HG03097 (cell line): Measurements from ENCODE around the gene HIGD1A.

Experiments used
- ATAC-seq: cut with Tn5 transposase; IDR thresholded peaks from one replicate; pipeline ENCODE4 v1.9.1; 2021; ENCODE audit not compliant: unreplicated experiment, low FRiP score

The HIGD1A gene

GRCh38 chr3:42804106-42804830, at the start of gene HIGD1A:
TSS of gene HIGD1A (minus strand) at chr3:42804490. CDS start at chr3:42794253, 10,237 bp downstream.
- ATAC-seq: peak; percentile 99

GRCh38 chr3:42853739-42854302, 49.5 kb upstream of the HIGD1A start:
- ATAC-seq: no peak

- no peak for ATAC-seq
Measured at GRCh38 chr3:42853056-42853455, 48.8 kb upstream of the HIGD1A start.

GRCh38 chr3:42852441-42852840, 48.2 kb upstream of the HIGD1A start:
- ATAC-seq: no peak

- ATAC-seq: no peak
Measured at GRCh38 chr3:42851228-42851834, 47.0 kb upstream of the HIGD1A start.

- ATAC-seq: no peak
Measured at GRCh38 chr3:42850263-42850662, 46.0 kb upstream of the HIGD1A start.

GRCh38 chr3:42849017-42849416, 44.7 kb upstream of the HIGD1A start:
- ATAC-seq: no peak

GRCh38 chr3:42847731-42848130, 43.4 kb upstream of the HIGD1A start:
- ATAC-seq: no peak

- ATAC-seq: no peak
Measured at GRCh38 chr3:42846685-42847522, 42.6 kb upstream of the HIGD1A start.

GRCh38 chr3:42844815-42845214, 40.5 kb upstream of the HIGD1A start:
- no peak for ATAC-seq

- no peak for ATAC-seq
Measured at GRCh38 chr3:42844412-42844713, 40.1 kb upstream of the HIGD1A start.

- ATAC-seq: no peak
Measured at GRCh38 chr3:42843713-42844411, 39.6 kb upstream of the HIGD1A start.

GRCh38 chr3:42841332-42841731, 37.0 kb upstream of the HIGD1A start:
- ATAC-seq: no peak

GRCh38 chr3:42839616-42840015, 35.3 kb upstream of the HIGD1A start:
- ATAC-seq: no peak

- no peak for ATAC-seq
Measured at GRCh38 chr3:42838571-42838970, 34.3 kb upstream of the HIGD1A start.

GRCh38 chr3:42836150-42837123, 32.1 kb upstream of the HIGD1A start:
- ATAC-seq: no peak

- no peak for ATAC-seq
Measured at GRCh38 chr3:42831321-42831713, 27.0 kb upstream of the HIGD1A start.

GRCh38 chr3:42830437-42831320, 26.4 kb upstream of the HIGD1A start:
- ATAC-seq: no peak
